GM10847 (cell line): ENCODE data around the gene EPOP.

Experiments
- POLR2A ChIP-seq: IDR thresholded peaks from 2 replicates; pipeline ENCODE4 v1.6.1; 2011; ENCODE audit not compliant: insufficient read length; ENCODE audit errors: extremely low read depth

Gene EPOP

GRCh38 chr17:38653230-38653629 is 21.5 kb downstream of the EPOP start:
- no peak for TF ChIP-seq POLR2A

DNA sequence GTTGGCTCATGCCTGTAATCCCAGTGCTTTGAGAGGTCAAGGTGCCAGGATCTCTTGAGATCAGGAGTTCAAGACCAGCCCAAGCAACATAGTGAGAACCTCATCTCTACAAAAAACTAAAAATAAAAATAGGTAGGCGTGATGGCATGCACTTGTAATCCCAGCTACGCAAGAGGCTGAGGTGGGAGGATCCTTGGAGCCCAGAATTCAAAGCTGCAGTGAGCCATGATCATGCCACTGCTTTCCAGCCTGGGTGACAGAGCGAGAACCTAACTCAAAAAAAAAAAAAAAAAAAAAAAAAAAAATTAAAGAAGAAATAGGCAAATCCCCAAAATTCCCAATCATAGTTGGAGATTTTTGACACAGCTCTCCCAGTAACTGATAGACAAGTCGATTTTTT is 36.8 kb downstream of the EPOP start:
- TF ChIP-seq POLR2A: no peak

GRCh38 chr17:38636054-38636453 is 38.7 kb downstream of the EPOP start:
- TF ChIP-seq POLR2A: no peak

DNA sequence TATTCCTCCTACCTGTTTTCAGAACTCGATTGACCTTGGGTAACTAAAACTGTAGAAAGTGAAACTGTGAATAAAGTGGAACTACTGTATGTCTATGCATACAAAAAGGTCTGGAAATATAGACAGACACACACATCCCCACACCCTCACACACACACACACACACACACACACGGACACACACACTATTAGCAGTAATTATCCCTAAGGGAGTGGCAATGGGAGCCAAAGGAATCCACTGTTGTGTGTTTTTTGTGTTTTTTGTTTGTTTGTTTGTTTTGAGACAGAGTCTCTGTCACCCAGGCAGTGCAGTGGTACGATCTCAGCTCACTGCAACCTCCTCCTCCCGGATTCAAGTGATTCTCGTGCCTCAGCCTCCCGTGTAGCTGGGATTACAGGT is 42.4 kb downstream of the EPOP start:
- no peak for TF ChIP-seq POLR2A

GRCh38 chr17:38628441-38628840 is 46.3 kb downstream of the EPOP start:
- no peak for TF ChIP-seq POLR2A

GRCh38 chr17:38627957-38628356 is 46.8 kb downstream of the EPOP start:
- TF ChIP-seq POLR2A: no peak

DNA sequence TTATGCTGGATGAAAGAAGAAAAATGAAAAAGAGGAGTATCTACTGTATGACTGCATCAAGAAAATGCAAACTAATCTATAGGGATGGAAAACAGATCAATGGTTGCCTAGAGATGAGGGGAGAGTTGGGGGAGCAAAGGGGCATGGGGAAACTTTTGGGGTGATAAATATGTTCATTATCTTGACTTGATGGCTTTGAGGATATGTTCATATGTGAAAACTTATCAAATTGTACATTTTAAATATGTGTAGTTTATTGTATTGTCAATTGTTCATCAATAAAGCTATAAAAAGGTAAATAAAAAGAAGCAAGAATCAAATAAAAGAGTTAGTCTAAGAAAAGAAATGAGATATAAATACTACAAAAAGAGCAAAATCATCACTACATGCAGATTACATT is 49.3 kb downstream of the EPOP start:
- TF ChIP-seq POLR2A: no peak
